ENCODE measurements around the gene TBC1D1.

TBC1D1 gene, protein sequence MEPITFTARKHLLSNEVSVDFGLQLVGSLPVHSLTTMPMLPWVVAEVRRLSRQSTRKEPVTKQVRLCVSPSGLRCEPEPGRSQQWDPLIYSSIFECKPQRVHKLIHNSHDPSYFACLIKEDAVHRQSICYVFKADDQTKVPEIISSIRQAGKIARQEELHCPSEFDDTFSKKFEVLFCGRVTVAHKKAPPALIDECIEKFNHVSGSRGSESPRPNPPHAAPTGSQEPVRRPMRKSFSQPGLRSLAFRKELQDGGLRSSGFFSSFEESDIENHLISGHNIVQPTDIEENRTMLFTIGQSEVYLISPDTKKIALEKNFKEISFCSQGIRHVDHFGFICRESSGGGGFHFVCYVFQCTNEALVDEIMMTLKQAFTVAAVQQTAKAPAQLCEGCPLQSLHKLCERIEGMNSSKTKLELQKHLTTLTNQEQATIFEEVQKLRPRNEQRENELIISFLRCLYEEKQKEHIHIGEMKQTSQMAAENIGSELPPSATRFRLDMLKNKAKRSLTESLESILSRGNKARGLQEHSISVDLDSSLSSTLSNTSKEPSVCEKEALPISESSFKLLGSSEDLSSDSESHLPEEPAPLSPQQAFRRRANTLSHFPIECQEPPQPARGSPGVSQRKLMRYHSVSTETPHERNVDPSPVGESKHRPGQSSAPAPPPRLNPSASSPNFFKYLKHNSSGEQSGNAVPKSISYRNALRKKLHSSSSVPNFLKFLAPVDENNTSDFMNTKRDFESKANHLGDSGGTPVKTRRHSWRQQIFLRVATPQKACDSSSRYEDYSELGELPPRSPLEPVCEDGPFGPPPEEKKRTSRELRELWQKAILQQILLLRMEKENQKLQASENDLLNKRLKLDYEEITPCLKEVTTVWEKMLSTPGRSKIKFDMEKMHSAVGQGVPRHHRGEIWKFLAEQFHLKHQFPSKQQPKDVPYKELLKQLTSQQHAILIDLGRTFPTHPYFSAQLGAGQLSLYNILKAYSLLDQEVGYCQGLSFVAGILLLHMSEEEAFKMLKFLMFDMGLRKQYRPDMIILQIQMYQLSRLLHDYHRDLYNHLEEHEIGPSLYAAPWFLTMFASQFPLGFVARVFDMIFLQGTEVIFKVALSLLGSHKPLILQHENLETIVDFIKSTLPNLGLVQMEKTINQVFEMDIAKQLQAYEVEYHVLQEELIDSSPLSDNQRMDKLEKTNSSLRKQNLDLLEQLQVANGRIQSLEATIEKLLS (N-terminal part only)

DNA sequence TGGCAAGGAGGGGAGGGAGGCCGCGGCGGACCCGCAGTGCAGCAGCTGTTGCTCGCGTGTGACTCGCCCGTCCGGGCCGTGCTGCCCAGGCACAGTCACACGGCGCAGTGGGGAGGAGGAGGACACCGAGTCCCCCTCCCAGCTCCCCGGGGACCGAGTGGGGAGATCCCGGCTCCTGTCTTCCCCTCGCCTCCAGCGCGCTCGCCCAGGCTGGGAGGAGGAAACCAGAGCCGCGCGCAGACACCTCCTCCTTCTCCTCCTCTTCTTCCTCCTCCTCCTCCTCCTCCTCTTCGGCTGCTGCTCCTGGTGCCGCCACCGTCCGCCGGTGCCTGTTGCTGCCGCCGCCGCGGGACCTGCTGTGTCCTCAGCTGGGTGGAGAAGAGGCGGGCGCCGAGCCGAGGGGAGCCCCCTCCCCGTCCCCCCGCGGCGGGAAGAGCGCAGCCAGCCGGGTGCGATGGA lies at the start of gene TBC1D1:
Gene TBC1D1 (plus strand): TSS at position 284 of the 459 bp plus-strand sequence. CDS start 11,012 bp downstream, outside the sequence.
- DNase-seq (ENCODE audit: low spot score): no peak

DNA sequence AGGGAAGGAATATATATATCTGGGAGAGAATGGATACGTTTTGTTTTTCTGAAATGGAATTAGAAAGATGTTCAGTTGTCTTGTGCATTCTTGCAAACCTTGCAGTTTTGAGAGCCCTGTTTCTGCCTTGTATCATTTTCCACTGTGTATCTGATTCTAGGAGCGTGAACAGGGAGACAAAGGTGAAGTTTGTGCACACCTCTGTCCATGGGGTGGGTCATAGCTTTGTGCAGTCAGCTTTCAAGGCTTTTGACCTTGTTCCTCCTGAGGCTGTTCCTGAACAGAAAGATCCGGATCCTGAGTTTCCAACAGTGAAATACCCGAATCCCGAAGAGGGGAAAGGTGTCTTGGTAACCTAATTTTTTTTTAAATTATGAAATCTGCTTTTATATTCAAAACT lies 46.7 kb upstream of the TBC1D1 start:
- no peak for DNase-seq (ENCODE audit: low spot score)

DNA sequence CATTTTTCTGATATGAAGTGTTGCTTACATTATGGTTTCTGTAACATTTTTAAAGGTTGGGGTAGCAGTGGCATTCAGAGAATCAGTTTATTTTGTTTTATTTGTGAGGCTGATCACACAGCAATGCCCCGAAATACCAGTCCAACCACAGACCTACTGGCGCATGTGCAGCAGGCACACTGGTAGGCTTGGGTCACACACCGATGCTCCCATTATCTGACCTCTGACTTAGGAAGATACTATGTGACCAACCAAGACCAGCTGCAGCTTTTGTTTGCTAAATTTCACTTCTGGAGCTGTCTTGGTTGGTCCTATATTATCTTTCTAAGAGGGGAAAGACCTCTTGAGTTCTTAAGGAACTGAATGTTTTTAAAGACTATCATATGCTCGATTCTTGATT lies 45.7 kb upstream of the TBC1D1 start:
- DNase-seq (ENCODE audit: low spot score): no peak

DNA sequence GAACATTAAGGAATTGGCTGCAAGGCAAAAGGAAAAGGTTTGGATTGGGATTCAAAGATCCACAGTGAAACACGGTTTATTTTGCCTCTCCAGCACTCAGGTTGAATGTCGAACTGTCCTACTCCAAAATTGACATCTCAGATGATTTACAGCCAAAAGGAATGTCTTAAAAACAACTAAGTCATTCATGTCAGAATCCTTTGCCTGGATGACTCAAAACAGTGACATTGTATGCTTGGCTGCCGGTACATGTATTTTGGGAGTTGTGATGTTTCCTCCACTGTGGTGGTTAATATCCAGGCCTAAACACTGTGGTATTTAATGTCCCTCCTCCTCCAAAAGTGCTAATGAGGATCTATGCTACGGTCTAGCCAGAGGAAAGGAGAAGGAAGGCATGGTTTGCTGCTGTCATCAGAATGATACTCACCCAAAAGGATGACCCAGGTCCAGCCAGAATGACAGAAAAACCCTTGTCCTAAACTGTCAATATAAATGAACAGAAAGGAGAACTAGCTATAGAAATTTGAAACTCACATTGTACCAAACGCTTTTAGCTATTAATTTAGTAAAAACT lies 43.5 kb upstream of the TBC1D1 start:
- DNase-seq (ENCODE audit: low spot score): no peak

DNA sequence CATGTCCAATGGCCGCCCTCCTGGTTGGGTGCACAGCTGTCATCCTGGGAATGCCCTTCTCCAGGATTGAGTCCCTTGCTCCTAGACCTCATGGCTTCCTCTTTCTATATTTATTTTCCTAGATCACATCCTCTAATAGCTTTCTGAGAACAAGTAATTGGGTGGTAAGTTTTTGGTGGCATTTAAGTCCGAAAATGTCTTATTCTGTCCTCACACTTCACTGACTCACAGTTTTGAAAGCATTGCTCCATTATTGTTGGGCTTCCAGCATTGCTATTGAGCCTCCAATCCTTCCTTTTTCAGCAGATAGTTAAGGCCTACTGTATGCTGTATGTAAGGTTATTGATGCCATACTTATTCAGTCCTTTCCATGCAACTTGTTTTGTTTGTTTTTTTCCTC lies 38.5 kb upstream of the TBC1D1 start:
- DNase-seq (ENCODE audit: low spot score): no peak

DNA sequence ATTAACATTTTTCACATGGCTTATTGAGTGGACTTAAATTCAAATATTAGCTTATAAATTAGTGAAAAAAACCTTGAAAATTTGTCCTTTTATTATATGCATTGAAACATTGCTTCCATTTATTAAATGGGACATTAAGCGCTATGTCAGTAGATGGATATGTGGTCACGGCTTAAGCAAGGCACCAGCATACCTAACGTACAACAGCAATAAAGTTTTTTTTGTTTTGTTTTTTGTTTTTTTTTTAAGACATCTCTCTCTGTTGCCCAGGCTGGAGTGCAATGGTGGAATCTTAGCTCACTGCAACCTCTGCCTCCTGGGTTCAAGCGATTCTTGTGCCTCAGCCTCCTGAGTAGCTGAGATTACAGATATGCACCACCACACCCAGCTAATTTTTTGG lies 32.8 kb upstream of the TBC1D1 start:
- no peak for DNase-seq (ENCODE audit: low spot score)

DNA sequence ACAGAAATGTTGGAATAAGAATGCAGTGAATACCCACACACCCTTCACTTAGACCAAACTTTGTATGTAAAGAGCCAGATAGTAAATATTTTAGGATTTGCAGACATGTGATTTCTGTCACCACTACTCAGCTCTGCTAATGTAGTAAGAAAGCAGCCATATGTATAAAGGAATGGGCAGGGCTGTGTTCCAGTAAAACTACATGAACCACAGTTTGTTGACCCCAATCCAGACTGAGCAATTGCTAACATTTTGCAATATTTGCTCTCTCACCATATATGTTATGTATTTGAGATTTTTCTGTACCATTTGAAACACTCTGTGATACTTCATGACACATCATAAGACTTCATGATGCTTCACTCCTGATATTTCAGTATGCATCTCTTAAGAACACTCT lies 32.0 kb upstream of the TBC1D1 start:
- DNase-seq (ENCODE audit: low spot score): no peak

DNA sequence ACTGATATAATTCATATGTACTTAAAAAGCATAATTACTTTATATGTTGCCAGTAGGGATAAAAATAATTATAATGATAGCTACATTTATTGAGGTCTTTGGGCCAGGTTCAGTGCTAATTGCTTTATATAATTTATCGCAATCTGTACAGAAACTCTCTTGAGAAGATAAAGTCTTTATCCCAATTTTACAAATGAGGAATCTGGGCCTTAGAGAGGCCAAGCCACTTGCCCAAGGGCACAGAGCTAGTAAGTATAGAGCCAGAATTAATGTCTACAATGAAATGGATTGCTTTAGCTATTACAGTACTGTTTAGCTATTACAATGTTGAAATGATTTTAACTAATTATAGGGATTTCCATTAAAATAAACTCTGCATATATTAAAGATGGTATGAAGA lies 30.6 kb upstream of the TBC1D1 start:
- DNase-seq (ENCODE audit: low spot score): no peak

DNA sequence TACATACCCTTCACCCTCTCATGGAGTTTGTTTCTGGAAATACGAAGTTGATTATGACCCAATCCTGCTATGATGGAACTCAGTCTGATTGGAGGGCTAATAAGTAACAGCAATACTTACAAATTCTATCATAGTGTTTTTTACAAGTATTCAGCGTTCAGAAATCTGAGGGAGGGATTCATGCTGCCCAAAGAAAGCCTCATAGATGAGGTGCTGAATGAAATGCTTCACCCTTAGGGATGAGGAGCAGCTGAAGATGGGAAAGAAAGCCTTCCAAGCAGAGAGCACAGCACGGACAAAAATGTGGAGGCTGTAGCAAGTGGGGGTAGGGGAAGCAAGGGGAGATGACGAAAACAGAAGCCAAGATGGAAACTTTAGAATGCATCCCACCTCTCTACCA lies 27.9 kb upstream of the TBC1D1 start:
- DNase-seq (ENCODE audit: low spot score): no peak

DNA sequence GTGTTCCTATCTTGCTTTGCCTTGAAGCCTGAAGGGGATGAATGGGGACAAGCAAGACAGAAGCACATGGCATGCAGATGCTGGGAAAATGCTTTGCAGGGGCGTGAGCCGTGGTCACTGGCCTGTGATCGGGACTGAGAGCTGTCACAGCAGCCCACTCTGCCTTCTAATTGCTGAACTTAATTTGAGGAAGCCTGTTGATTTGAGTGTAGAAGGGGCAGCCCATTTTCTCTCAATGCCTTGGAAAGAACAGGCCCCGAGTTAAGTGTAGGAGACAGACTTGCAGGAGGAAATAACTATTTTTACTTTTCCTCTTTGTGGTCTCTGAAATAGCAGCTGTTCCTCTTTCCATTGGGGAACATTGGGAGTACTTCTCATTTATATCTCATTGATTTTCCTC lies 26.1 kb upstream of the TBC1D1 start:
- peak; percentile 28 for DNase-seq (ENCODE audit: low spot score)

DNA sequence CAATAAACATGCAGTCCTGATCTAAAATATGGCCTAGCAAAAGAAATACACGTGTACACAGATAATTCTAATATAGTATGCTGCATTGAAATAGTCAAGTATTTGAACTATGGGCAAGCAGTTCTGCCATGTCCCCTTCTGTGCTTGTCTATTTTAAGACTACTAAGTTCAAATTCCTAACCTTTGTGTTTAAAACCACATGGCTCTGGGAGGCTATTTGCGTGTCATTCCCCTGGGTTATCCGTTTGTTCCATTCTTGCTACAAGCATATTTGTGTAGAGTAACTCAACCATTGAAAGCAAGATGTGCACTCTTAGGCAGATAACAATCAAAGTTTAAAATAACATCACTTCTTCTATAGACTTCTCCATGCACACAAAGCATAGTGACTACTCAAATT lies 25.4 kb upstream of the TBC1D1 start:
- no peak for DNase-seq (ENCODE audit: low spot score)

DNA sequence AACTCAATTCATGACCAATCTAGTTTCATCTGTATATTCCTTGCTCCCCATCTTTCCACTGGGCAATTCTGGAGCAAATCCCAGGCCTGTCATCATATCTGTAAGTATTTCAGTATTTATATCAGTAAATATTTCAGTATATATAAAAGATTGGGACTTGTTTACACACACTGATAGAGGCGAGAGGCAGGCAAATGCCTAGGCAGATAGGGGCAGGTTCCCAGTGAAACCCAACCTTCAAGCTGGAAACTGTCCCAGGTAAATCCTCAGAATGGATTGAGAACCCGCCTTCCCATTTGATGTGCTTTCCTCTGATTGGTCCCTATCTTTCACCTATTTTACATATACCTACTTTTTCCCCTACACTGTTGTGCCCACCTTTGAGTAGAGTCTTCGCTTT lies 23.8 kb upstream of the TBC1D1 start:
- DNase-seq (ENCODE audit: low spot score): no peak

DNA sequence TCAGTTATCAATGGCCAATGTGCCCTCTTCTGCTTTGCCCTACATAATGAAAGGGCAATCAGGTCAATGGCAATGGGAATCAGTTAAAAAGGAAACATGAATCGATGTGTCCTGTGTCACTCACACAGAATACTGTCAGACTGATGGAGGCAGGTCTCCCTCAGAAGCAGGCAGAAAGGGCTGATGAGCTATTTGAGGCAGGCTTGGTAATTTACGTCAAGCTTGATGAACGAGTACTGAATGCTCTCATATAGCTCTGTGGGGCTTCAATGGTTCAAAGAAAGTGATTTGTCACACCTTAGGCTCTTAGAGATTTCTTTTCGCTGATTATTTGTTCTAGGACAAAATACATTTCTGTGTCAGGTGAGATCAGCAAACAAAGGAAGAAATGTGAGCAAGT lies 22.6 kb upstream of the TBC1D1 start:
- no peak for DNase-seq (ENCODE audit: low spot score)

DNA sequence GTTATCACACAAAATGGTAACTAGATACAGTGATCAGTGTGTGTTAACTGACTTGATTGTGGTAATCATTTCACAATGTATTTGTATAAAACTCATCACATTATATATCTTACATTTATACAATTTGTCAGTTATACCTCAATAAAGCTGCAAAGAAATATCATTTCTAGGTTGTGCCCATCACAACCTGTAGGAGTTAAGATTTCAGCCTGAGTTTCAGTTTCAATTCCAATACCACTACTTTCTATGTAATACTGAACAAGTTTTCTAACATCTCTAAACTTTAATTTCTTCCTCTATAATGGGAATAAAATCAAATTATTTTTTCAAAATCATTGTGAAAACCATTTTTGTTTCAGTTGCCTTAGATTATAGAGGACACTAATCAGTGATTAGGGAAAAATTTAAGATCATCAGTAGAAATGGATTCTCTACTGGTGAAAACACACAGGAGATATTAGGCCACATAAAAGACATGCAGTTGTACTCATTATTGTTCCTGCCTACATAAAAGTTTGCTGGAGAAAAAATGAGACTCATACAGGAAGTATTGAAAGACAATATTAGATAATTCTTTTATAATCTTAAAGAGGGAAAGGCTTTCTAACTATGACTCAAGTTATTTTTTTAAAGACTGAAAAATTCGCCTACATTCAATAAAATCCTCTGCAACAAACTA lies 18.4 kb upstream of the TBC1D1 start:
- no peak for DNase-seq (ENCODE audit: low spot score)

DNA sequence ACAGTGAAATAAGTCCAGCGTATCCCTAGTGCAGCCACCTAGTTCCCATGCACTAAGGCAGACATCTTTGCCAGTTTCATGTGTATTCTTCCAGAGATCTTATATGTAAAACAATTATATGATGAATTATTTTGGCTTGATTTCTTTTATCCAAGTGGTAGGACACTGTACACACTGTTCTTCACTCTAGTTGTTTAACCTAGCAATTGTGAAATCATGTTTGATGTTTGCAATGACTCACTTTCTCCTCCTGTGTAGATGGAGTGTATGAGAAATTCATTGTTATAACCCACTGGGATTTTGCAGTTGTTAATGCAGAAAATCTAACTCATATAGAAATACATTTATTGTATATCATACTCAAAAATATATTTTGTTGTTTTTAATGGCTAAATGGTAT lies 17.5 kb upstream of the TBC1D1 start:
- no peak for DNase-seq (ENCODE audit: low spot score)

DNA sequence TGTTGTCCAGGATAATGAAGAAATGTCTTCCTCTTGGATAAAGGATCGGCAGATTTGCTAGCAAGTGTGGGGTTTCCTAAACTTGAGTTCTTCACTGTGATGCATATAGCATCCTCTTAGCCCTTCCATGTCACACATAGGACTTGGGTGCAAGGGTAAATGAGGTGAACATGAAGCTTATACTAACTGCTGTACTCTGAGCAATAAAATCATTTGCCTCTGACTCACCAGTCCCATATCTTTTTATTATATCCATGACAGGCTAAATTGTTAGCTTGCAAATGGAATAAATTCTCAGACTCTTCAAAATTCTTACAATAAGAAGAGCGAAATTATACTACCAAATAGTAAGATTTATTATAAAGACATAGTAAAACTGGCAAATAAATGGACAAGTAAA lies 14.7 kb upstream of the TBC1D1 start:
- no peak for DNase-seq (ENCODE audit: low spot score)

DNA sequence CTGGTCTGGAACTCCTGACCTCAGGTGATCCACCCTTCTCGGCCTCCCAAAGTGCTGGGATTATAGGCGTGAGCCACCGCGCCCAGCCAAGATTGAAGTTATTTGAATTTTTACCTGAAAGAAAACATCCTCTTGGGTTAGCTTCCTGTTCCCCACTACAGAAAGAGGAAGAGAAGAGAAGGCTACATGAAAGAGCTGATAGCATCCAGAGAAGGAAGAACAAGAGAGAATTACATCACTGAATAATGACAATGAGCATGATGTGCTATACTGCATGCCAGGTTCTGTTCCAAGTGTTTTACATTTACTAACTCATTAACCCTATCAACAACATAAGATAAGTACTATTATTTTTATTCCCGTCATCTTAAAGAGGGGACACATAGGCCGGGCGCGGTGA lies 11.5 kb upstream of the TBC1D1 start:
- DNase-seq (ENCODE audit: low spot score): no peak

DNA sequence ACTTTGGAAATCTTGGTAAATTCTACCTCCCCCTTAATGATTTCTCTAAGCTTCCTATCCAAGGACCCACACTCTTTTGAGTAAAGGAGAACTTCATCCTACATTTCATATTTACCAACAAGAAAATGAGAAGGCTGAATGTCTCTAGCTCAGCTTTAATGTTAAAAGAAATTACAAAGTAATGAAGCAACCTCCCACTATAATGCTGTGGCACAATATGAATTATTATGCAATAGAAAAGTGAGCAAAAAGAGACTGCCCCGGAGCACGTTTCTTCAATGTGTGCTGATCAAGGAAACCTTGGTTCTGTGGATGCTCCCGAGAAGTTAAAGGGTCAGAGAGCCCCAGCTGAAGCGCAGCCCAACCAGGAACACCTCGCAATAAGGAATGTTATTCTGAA lies 9.1 kb upstream of the TBC1D1 start:
- DNase-seq (ENCODE audit: low spot score): no peak

DNA sequence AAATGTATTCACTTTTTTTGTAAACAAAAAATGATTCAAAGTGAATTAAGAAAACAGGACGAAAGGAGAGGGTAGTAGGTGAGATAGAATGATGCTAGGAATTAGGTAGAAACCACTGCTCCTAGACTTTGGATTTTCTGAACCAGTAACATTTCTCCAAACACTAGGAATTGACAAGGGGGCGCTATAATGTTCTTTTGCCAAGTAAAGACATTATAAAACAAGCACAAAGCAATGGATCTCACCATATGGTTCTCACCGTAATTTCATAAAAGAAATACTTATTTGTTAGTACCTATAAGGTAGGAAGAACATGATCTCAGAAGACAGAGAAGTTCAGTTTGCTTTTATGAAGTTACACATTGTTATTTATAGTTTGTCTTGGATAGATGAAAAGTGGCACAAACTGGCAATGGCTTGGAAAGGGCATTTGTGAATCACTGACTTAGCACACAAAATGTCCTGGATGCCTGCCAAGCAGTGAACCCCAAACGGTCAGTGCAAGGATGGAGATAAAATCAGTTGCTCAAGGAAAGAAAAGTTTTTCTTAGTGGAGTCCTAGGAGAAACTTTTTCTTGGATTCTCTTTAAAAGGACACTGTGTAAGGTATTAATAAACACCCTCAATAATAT lies 8.1 kb upstream of the TBC1D1 start:
- DNase-seq (ENCODE audit: low spot score): no peak

DNA sequence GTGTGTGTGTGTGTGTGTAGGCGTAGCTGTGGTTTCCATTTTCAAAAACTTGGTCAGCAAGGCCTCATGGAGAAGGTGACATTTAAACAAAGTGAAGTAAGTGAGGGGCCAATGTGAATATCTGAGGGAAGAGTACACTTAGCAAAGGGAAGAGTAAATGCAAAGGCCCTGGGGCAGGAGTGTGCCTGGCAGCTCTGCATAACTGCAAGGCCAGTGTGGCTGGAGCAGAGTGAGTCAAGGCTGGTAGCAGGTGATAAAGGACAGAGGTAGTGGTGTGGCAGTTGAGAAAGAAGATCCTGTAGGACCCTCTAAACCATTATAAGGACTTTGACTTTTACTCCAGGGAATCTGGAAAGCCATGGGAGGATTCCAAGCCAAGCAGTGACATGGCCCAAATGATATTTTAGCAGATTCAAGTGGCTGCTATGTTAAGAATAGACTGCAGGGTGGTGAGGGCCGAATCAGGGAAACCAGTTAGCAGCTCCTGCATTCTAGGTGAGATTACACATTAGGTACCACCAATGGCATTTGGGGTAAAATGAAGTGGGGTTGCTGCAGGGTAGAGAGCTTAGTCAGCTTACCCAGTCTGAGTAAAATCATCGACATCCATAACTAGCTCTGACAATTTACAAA lies 5.9 kb upstream of the TBC1D1 start:
- no peak for DNase-seq (ENCODE audit: low spot score)

DNA sequence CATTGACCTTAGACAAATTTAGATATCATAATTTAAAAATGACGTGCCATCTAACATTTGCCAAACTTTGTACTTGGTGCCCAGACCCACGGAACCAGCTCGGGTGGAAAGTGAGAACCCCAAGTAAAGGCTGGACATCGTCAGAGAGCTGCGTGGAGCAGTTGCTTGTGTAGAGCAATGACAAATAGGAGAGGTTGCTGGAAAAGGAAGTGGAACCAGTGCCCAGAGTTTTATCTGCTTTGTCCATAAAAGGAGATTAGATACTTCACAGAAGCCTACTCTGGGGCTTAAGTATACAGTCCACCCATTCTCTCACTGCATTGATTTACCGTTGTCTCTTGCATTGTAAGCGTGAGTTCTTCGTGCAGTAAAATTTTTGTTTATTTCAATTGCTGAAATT lies 5.4 kb upstream of the TBC1D1 start:
- no peak for DNase-seq (ENCODE audit: low spot score)

Measured in putamen (tissue), 1 donor.